Measurements from ENCODE around the gene ALG9.

- TF ChIP-seq CTCF (IDR thresholded peaks at IDR 0.05; ENCODE audit: low read depth, low read length): no peak
- TF ChIP-seq POLR2A (IDR thresholded peaks at IDR 0.05; ENCODE audit: extremely low read depth, insufficient read length): no peak
- no peak for TF ChIP-seq MAX (IDR thresholded peaks at IDR 0.05; ENCODE audit: low read depth, low read length)
These were observed 8.2 kb upstream of the ALG9 start for GRCh38 chr11:111879637-111879960.
